RPMI7951 (cell line): ENCODE data around the gene QRICH2. TPM values are rescaled to one million over a fixed set of nuclear protein-coding genes. Genes with fewer than 3 reads are reported as not detected.
"Not testable (repeated sequence)": the region's sequence is repeated elsewhere in the genome, so short reads cannot be mapped to it uniquely, and the experiment has no call there.

Source experiments
- DNase-seq: peaks from one replicate; pipeline ENCODE4 v3.0.0-alpha.2; 2012; ENCODE audit warnings: low read depth
- total RNA-seq: library from RNA; depleted of rRNA; stranded (reverse); fragments of >200 nt; shearing (Covaris generic); gene quantifications from 2 replicates; pipeline ENCODE4 v1.2.3, GENCODE V29; 2014

The QRICH2 gene
- total RNA-seq, 1 experiment from 2014 or later: 0.48 TPM

- no peak for DNase-seq
These were observed 19.6 kb upstream of the QRICH2 start for GRCh38 chr17:76327696-76328095.

GRCh38 chr17:76326306-76326705 lies 18.2 kb upstream of the QRICH2 start:
- DNase-seq: no peak

- DNase-seq: no peak
These were observed 10.5 kb upstream of the QRICH2 start for GRCh38 chr17:76318586-76318985.

- DNase-seq: no peak
These were observed 9.5 kb upstream of the QRICH2 start for GRCh38 chr17:76317535-76317934.

GRCh38 chr17:76314392-76315227 lies 6.5 kb upstream of the QRICH2 start:
- no peak for DNase-seq

- DNase-seq: no peak
These were observed 4.7 kb upstream of the QRICH2 start for GRCh38 chr17:76312735-76313134.

GRCh38 chr17:76309461-76309860 lies 1.4 kb upstream of the QRICH2 start:
- DNase-seq: no peak

GRCh38 chr17:76307299-76307965 lies 644 bp downstream of the QRICH2 start:
- DNase-seq: no peak

- not testable (repeated sequence) for DNase-seq
These were observed 3.0 kb downstream of the QRICH2 start for GRCh38 chr17:76305135-76305454.

- peak; percentile 2 for DNase-seq
These were observed 3.6 kb downstream of the QRICH2 start for GRCh38 chr17:76304226-76305134.

- no peak for DNase-seq
These were observed 10.6 kb downstream of the QRICH2 start for GRCh38 chr17:76297436-76297835.

- no peak for DNase-seq
These were observed 11.2 kb downstream of the QRICH2 start for GRCh38 chr17:76296889-76297288.

GRCh38 chr17:76296186-76296585 lies 11.9 kb downstream of the QRICH2 start:
- DNase-seq: no peak

GRCh38 chr17:76293106-76293505 lies 15.0 kb downstream of the QRICH2 start:
- no peak for DNase-seq

GRCh38 chr17:76292567-76292966 lies 15.5 kb downstream of the QRICH2 start:
- DNase-seq: no peak

- no peak for DNase-seq
These were observed 26.3 kb downstream of the QRICH2 start for GRCh38 chr17:76281573-76282371.

- DNase-seq: no peak
These were observed 27.4 kb downstream of the QRICH2 start for GRCh38 chr17:76280650-76281049.

- no peak for DNase-seq
These were observed 28.3 kb downstream of the QRICH2 start for GRCh38 chr17:76279742-76280287.

- peak; percentile 64 for DNase-seq
These were observed 28.9 kb downstream of the QRICH2 start for GRCh38 chr17:76278952-76279741.

GRCh38 chr17:76278268-76278908 lies 29.7 kb downstream of the QRICH2 start:
- DNase-seq: no peak
